Neural cell (in vitro differentiated cells): ENCODE data around the gene DOCK2. TPM values are rescaled to one million over a fixed set of nuclear protein-coding genes. Genes with fewer than 3 reads are reported as not detected.
"Not testable (repeated sequence)": the region's sequence is repeated elsewhere in the genome, so short reads cannot be mapped to it uniquely, and the experiment has no call there.

ENCODE experiments used
- H2AFZ ChIP-seq: fragments of 200-600, 300-800 bp; sonication (generic), shearing (Covaris generic); 2 replicates; pipeline ENCODE4 v1.6.0; 2014; ENCODE audit warnings: low read depth, mild to moderate bottlenecking, antibody characterized with exemption, low read length, moderate library complexity
- H3F3A ChIP-seq: fragments of 200-600 bp; shearing (Covaris generic); 2 replicates; pipeline ENCODE4 v1.6.1; 2016; ENCODE audit warnings: mild to moderate bottlenecking, moderate library complexity, mixed read lengths, antibody characterized with exemption, low read length; ENCODE audit not compliant: insufficient read depth, poor library complexity, severe bottlenecking
- H3K27ac ChIP-seq: fragments of 200-600, 300-800 bp; sonication (generic), shearing (Covaris generic); 2 replicates; pipeline ENCODE4 v1.5.1; 2014; ENCODE audit warnings: mild to moderate bottlenecking, low read length, moderate library complexity
- H3K27me3 ChIP-seq: fragments of 300-800, 200-600 bp; sonication (generic), shearing (Covaris generic); 2 replicates; pipeline ENCODE4 v1.6.0; 2014; ENCODE audit warnings: mild to moderate bottlenecking, low read depth, low read length, moderate library complexity; ENCODE audit not compliant: insufficient read depth
- H3K36me3 ChIP-seq: fragments of 300-800, 200-600 bp; sonication (generic), shearing (Covaris generic); 2 replicates; pipeline ENCODE4 v1.5.1; 2014; ENCODE audit warnings: mild to moderate bottlenecking, antibody characterized with exemption, low read length, moderate library complexity; ENCODE audit not compliant: insufficient read depth
- H3K4me2 ChIP-seq: fragments of 300-800, 200-600 bp; sonication (generic), shearing (Covaris generic); 2 replicates; pipeline ENCODE4 v1.6.0; 2014; ENCODE audit warnings: mild to moderate bottlenecking, low read length
- H3K4me3 ChIP-seq: fragments of 300-800, 200-600 bp; sonication (generic), shearing (Covaris generic); 2 replicates; pipeline ENCODE4 v1.5.1; 2014; ENCODE audit warnings: mild to moderate bottlenecking, low read length, moderate library complexity
- H3K79me2 ChIP-seq: fragments of 200-600 bp; shearing (Covaris generic); replicated peaks from 2 replicates; pipeline ENCODE4 v1.6.0; 2014; ENCODE audit warnings: mild to moderate bottlenecking, low read length, moderate library complexity; ENCODE audit not compliant: insufficient read depth
- H3K9ac ChIP-seq: fragments of 300-800, 200-600 bp; sonication (generic), shearing (Covaris generic); 2 replicates; pipeline ENCODE4 v1.6.1; 2016; ENCODE audit warnings: mild to moderate bottlenecking, low read length, mixed read lengths
- H3K9me2 ChIP-seq: fragments of 200-600 bp; shearing (Covaris generic); 2 replicates; pipeline ENCODE4 v1.6.1; 2016; ENCODE audit warnings: mild to moderate bottlenecking, low read length, mixed read lengths; ENCODE audit not compliant: insufficient read depth
- H3K9me3 ChIP-seq: fragments of 200-600, 300-800 bp; sonication (generic), shearing (Covaris generic); 2 replicates; pipeline ENCODE4 v1.6.1; 2016; ENCODE audit warnings: mild to moderate bottlenecking, mixed run types, low read length, moderate library complexity, mixed read lengths
- H4K20me1 ChIP-seq: fragments of 200-600 bp; shearing (Covaris generic); 2 replicates; pipeline ENCODE4 v1.6.1; 2016; ENCODE audit warnings: mild to moderate bottlenecking, mixed run types; ENCODE audit not compliant: insufficient read depth
- EP300 ChIP-seq: fragments of 450-650 bp; conservative IDR thresholded peaks from 2 replicates; pipeline ENCODE4 v1.6.1; 2014; ENCODE audit warnings: antibody characterized with exemption, mild to moderate bottlenecking, moderate library complexity; ENCODE audit not compliant: poor library complexity, severe bottlenecking
- EZH2 ChIP-seq: fragments of 200-600, 300-800 bp; shearing (Covaris generic), sonication (generic); IDR thresholded peaks from 2 replicates; pipeline ENCODE4 v1.6.1; 2014; ENCODE audit warnings: antibody characterized with exemption, low read length, borderline replicate concordance, mild to moderate bottlenecking; ENCODE audit not compliant: insufficient read depth, poor library complexity, severe bottlenecking
- MXI1 ChIP-seq: fragments of 450-650 bp; conservative IDR thresholded peaks from 2 replicates; pipeline ENCODE4 v1.6.1; 2014; ENCODE audit warnings: antibody characterized with exemption, mild to moderate bottlenecking; ENCODE audit not compliant: poor library complexity, severe bottlenecking
- POLR2AphosphoS5 ChIP-seq: IDR thresholded peaks from 2 replicates; pipeline ENCODE4 v1.6.1; 2012
- RAD21 ChIP-seq: fragments of 450-650 bp; conservative IDR thresholded peaks from 2 replicates; pipeline ENCODE4 v1.6.1; 2014; ENCODE audit warnings: antibody characterized with exemption, mild to moderate bottlenecking, moderate library complexity
- SMC3 ChIP-seq: fragments of 450-650 bp; conservative IDR thresholded peaks from 2 replicates; pipeline ENCODE4 v1.6.1; 2014; ENCODE audit warnings: antibody characterized with exemption, mild to moderate bottlenecking, moderate library complexity; ENCODE audit not compliant: poor library complexity
- TAF1 ChIP-seq: IDR thresholded peaks from 2 replicates; pipeline ENCODE4 v1.6.1; 2012; ENCODE audit warnings: low read depth
- polyA plus RNA-seq: library from polyadenylated mRNA; depleted of rRNA; stranded (reverse); fragments of >200 nt; gene quantifications from 2 replicates; pipeline ENCODE4 v1.2.3, GENCODE V29; 2014
- TF ChIP-seq, protein P1 (sequence below): fragments of 450-650 bp; IDR thresholded peaks from 2 replicates; pipeline ENCODE4 v1.5.1; 2014; ENCODE audit warnings: antibody characterized with exemption, mild to moderate bottlenecking, moderate library complexity; ENCODE audit not compliant: poor library complexity, severe bottlenecking
- TF ChIP-seq, protein P2 (sequence below): IDR thresholded peaks from 2 replicates; pipeline ENCODE4 v1.6.1; 2012; ENCODE audit warnings: borderline replicate concordance

The DOCK2 gene
- polyA plus RNA-seq, 1 donor from 2014 or later, result 0.15 TPM

DNA sequence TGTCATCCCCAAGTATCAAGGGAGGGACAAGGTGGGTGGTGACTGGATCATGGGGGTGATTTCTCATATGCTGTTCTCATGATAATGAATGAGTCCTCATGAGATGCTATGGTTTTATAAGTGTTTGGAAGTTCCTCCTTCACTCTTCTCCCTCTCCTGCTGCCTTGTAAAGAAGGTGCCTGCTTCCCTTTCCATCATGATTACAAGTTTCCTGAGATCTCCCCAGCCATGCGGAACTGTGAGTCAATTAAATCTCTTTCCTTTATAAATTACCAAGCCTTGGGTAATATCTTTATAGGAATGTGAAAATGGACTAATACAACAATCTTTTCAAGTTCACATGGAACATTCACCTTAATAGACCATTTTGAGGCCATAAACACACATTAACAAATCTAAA lies 21.5 kb upstream of the DOCK2 start:
- Histone ChIP-seq H3F3A (no peaks in the 10 kb centered on the region), H3K79me2 (no peaks in the 10 kb centered on the region), H3K9me2 (no peaks in the 10 kb centered on the region), H3K4me2 (no peak overlapping the region), H3K9me3 (no peaks in the 10 kb centered on the region), H4K20me1 (no peaks in the 10 kb centered on the region), H3K9ac (no peak overlapping the region), H2AFZ (no peak overlapping the region), H3K36me3 (no peaks in the 10 kb centered on the region), H3K4me3 (no peak overlapping the region), H3K27me3 (no peaks in the 10 kb centered on the region), H3K27ac (no peak overlapping the region)
- TF ChIP-seq, protein P1, sequence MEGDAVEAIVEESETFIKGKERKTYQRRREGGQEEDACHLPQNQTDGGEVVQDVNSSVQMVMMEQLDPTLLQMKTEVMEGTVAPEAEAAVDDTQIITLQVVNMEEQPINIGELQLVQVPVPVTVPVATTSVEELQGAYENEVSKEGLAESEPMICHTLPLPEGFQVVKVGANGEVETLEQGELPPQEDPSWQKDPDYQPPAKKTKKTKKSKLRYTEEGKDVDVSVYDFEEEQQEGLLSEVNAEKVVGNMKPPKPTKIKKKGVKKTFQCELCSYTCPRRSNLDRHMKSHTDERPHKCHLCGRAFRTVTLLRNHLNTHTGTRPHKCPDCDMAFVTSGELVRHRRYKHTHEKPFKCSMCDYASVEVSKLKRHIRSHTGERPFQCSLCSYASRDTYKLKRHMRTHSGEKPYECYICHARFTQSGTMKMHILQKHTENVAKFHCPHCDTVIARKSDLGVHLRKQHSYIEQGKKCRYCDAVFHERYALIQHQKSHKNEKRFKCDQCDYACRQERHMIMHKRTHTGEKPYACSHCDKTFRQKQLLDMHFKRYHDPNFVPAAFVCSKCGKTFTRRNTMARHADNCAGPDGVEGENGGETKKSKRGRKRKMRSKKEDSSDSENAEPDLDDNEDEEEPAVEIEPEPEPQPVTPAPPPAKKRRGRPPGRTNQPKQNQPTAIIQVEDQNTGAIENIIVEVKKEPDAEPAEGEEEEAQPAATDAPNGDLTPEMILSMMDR, result no peak
- TF ChIP-seq SMC3 (no peak), EZH2 (no peak), TAF1 (no peak), POLR2AphosphoS5 (no peak), EP300 (no peak), RAD21 (no peak), MXI1 (no peak)
- TF ChIP-seq, protein P2, sequence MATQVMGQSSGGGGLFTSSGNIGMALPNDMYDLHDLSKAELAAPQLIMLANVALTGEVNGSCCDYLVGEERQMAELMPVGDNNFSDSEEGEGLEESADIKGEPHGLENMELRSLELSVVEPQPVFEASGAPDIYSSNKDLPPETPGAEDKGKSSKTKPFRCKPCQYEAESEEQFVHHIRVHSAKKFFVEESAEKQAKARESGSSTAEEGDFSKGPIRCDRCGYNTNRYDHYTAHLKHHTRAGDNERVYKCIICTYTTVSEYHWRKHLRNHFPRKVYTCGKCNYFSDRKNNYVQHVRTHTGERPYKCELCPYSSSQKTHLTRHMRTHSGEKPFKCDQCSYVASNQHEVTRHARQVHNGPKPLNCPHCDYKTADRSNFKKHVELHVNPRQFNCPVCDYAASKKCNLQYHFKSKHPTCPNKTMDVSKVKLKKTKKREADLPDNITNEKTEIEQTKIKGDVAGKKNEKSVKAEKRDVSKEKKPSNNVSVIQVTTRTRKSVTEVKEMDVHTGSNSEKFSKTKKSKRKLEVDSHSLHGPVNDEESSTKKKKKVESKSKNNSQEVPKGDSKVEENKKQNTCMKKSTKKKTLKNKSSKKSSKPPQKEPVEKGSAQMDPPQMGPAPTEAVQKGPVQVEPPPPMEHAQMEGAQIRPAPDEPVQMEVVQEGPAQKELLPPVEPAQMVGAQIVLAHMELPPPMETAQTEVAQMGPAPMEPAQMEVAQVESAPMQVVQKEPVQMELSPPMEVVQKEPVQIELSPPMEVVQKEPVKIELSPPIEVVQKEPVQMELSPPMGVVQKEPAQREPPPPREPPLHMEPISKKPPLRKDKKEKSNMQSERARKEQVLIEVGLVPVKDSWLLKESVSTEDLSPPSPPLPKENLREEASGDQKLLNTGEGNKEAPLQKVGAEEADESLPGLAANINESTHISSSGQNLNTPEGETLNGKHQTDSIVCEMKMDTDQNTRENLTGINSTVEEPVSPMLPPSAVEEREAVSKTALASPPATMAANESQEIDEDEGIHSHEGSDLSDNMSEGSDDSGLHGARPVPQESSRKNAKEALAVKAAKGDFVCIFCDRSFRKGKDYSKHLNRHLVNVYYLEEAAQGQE, result no peak

DNA sequence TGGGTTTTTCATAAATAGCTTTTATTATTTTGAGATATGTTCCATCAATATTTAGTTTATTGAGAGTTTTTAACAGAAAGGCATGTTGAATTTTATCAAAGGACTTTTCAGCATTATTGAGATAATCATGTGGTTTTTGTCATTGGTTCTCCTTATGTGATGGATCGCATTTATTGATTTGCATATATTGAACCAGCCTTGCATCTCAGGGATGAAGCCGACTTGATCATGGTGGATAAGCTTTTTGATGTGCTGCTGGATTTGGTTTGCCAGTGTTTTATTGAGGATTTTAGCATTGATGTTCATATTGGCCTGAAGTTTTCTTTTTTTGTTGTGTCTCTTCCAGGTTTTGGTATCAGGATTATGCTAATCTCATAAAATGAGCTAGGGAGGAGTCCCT lies 12.8 kb upstream of the DOCK2 start:
- not testable (repeated sequence) for H3K4me3 ChIP-seq, H3F3A ChIP-seq, H3K9ac ChIP-seq, H3K79me2 ChIP-seq, H2AFZ ChIP-seq, H3K36me3 ChIP-seq, H3K27me3 ChIP-seq, H3K4me2 ChIP-seq, H3K27ac ChIP-seq, H3K9me2 ChIP-seq, H3K9me3 ChIP-seq, H4K20me1 ChIP-seq

DNA sequence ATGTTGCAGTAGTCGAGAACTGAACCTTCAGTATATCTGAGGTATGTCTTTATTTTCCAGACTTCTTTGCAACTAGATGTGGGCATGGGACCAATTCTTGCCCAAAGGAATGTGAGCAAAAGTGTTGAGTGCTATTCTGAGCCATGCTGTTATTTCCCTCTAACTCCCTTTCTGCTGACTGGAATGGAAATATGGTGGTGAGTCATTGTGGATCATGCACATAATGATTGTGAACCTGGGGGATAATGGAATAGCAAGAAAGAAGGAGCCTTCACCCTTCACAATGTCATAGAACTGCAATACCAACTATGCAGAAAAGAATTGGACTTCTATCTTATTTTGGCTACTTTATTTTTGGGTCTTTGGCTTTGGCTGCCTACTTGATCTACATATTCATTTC lies 10.3 kb upstream of the DOCK2 start:
- Histone ChIP-seq H3F3A (no peaks in the 10 kb centered on the region), H3K9ac (no peak overlapping the region), H3K79me2 (no peaks in the 10 kb centered on the region), H3K4me3 (no peak overlapping the region), H4K20me1 (no peaks in the 10 kb centered on the region), H3K9me3 (no peaks in the 10 kb centered on the region), H3K36me3 (no peaks in the 10 kb centered on the region), H3K4me2 (no peak overlapping the region), H3K27me3 (no peaks in the 10 kb centered on the region), H2AFZ (no peak overlapping the region), H3K9me2 (no peaks in the 10 kb centered on the region), H3K27ac (no peak overlapping the region)
- TF ChIP-seq, protein P1, result no peak
- TF ChIP-seq EP300 (no peak), MXI1 (no peak), EZH2 (no peak), POLR2AphosphoS5 (no peak), TAF1 (no peak), RAD21 (no peak), SMC3 (no peak)
- TF ChIP-seq, protein P2, result no peak
